ENCODE data around the gene TMEM273.

The TMEM273 gene

DNA sequence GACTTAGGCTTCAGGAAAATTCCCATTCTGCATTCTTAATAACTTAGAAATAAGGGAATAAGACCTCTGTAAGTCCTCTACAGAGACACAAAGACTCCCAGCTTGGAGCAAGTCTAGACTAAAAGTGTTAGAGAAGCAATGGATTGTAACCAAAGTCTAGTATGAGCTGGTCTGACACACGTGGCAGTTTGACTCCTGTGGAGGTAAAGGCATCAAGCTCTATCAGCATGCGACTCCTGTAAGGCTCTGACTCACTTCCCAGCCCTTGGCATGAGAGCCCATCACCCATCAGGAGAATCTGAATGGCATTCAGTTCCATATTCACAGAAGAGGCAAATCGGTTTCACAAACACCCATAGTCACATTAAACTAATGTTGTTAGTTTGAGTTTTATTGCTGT lies 68.4 kb downstream of the TMEM273 start:
- Histone ChIP-seq H2BK12ac (ENCODE audit: low read length in 2 of 2) (no peak overlapping the region), H3K9ac (ENCODE audit: low read length) (no peak overlapping the region), H3K79me1 (replicated peaks; ENCODE audit: low read length, poor library complexity, severe bottlenecking) (no peaks in the 10 kb centered on the region), H4K91ac (ENCODE audit: low read length) (no peak overlapping the region), H3K4me2 (ENCODE audit: low read length, poor library complexity, severe bottlenecking) (no peak overlapping the region), H2BK15ac (ENCODE audit: low read depth, poor library complexity, severe bottlenecking) (no peak overlapping the region), H3K18ac (ENCODE audit: low read depth in 1 of 2, low read length in 2 of 2) (no peak overlapping the region), H2AFZ (ENCODE audit: low read depth, low read length) (no peak overlapping the region), H3K23ac (ENCODE audit: low read length in 2 of 2) (no peak overlapping the region), H3K27ac (ENCODE audit: low read length, poor library complexity, severe bottlenecking) (no peak overlapping the region), H2BK120ac (ENCODE audit: low read depth, low read length) (no peak overlapping the region), H3K4me3 (ENCODE audit: insufficient read depth in 1 of 2, low read depth in 1 of 2, low read length in 2 of 2) (no peak overlapping the region), H2BK5ac (ENCODE audit: low read depth, low read length, poor library complexity, severe bottlenecking) (no peak overlapping the region), H3K4me1 (ENCODE audit: control insufficient read depth, insufficient read depth, low read depth, low read length) (peaks cover 14% of the 10 kb centered on the region), H4K8ac (ENCODE audit: low read length) (no peak overlapping the region), H3K27me3 (ENCODE audit: control insufficient read depth in 1 of 2, insufficient read depth in 1 of 2, low read length in 2 of 2) (peaks cover 0 to 15% of the 10 kb centered on the region in 2 experiments), H3K4ac (ENCODE audit: low read depth in 1 of 2, low read length in 2 of 2) (no peak overlapping the region), H2AK5ac (ENCODE audit: low read length, severe bottlenecking) (no peak overlapping the region), H3K36me3 (ENCODE audit: control insufficient read depth in 1 of 2, insufficient read depth in 2 of 2, low read depth in 1 of 2, low read length in 2 of 2) (no peaks in the 10 kb centered on the region), H3K14ac (ENCODE audit: low read length in 2 of 2) (no peak overlapping the region), H3K9me3 (ENCODE audit: control insufficient read depth, low read length) (no peaks in the 10 kb centered on the region)
- WGBS: 33% methylated on average over 2 of the region's 3 CpGs
- no peak for DNase-seq

DNA sequence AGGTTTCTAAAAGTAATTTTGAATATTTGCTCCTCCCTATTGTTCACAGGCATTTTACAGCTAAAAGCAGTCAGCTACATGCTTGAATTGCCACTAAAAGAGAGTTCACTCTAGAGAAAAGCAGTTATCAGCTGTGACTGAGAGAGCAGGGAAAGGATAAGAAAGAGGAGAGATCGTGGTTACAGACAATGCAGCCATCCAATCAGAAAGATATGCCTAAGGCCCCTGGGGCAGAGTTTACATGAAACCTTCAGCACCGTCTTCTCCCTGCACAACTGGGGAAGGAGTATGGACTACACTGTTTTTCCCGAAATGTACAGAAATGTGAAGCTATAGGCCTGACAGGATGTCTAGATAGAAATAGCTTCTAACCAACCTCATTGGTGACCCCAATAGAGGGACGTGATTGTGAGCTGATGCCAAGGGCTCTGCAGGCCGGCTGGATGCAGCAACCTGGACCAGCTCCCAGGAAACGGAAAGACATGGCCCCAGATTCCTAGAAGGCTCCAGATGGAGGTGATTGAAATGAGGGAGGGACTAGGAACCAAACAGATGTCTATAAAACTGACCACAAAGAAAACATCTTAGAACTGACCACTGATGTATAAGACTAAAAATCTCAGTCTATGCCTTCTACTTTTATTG lies 69.6 kb downstream of the TMEM273 start:
- WGBS: 68% methylated on average over 4 of the region's 6 CpGs
- Histone ChIP-seq H3K79me1 (replicated peaks; ENCODE audit: low read length, poor library complexity, severe bottlenecking) (peaks cover 1% of the 10 kb centered on the region), H3K18ac (ENCODE audit: low read depth in 1 of 2, low read length in 2 of 2) (no peak overlapping the region), H2BK120ac (ENCODE audit: low read depth, low read length) (no peak overlapping the region), H3K4me3 (ENCODE audit: insufficient read depth in 1 of 2, low read depth in 1 of 2, low read length in 2 of 2) (no peak overlapping the region), H4K91ac (ENCODE audit: low read length) (no peak overlapping the region), H2BK12ac (ENCODE audit: low read length in 2 of 2) (no peak overlapping the region), H3K23ac (ENCODE audit: low read length in 2 of 2) (no peak overlapping the region), H3K27me3 (ENCODE audit: control insufficient read depth in 1 of 2, insufficient read depth in 1 of 2, low read length in 2 of 2) (peaks cover 0 to 22% of the 10 kb centered on the region in 2 experiments), H3K36me3 (ENCODE audit: control insufficient read depth in 1 of 2, insufficient read depth in 2 of 2, low read depth in 1 of 2, low read length in 2 of 2) (no peaks in the 10 kb centered on the region), H2AK5ac (ENCODE audit: low read length, severe bottlenecking) (no peak overlapping the region), H3K9me3 (ENCODE audit: control insufficient read depth, low read length) (no peaks in the 10 kb centered on the region), H3K27ac (ENCODE audit: low read length, poor library complexity, severe bottlenecking) (no peak overlapping the region), H2BK5ac (ENCODE audit: low read depth, low read length, poor library complexity, severe bottlenecking) (no peak overlapping the region), H3K9ac (ENCODE audit: low read length) (no peak overlapping the region), H3K14ac (ENCODE audit: low read length in 2 of 2) (no peak overlapping the region), H3K4ac (ENCODE audit: low read depth in 1 of 2, low read length in 2 of 2) (no peak overlapping the region), H3K4me1 (ENCODE audit: control insufficient read depth, insufficient read depth, low read depth, low read length) (peaks cover 12% of the 10 kb centered on the region), H4K8ac (ENCODE audit: low read length) (no peak overlapping the region), H3K4me2 (ENCODE audit: low read length, poor library complexity, severe bottlenecking) (no peak overlapping the region), H2BK15ac (ENCODE audit: low read depth, poor library complexity, severe bottlenecking) (no peak overlapping the region), H2AFZ (ENCODE audit: low read depth, low read length) (no peak overlapping the region)
- no peak for DNase-seq

DNA sequence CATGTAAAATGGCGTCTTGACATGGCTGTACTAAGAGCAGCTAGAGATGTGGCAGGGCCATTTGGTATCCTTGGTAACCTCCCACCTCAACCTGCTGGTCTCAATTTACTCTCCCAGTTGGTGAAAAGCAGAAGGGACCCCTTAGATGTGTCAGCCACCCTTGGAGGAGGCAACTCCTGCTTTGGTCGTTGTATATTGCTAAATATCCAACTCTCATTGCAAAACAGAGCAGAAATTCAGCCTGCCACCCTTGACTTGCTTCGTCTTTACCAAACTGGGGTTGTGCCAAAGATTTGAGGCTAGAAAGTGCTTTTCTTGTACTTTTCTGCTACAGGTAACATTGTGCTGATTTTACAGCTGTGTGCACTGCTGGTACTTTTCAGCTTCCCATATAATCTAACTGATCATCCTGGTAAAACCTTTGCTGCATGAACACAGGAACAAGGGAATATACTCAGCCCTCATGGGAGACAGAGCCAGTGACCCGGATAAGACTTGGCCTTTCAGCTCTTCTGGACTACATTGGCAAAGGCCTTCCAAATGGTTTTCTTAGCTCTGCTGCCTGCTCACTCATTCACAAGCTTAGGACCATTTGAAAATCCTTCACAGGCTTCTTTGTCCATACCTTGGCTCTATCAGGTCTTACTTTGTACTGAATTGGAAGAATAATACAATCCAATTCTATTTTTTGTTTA lies 70.7 kb downstream of the TMEM273 start:
- Histone ChIP-seq H3K18ac (ENCODE audit: low read depth in 1 of 2, low read length in 2 of 2) (no peak overlapping the region), H3K36me3 (ENCODE audit: control insufficient read depth in 1 of 2, insufficient read depth in 2 of 2, low read depth in 1 of 2, low read length in 2 of 2) (no peaks in the 10 kb centered on the region), H3K4me3 (ENCODE audit: insufficient read depth in 1 of 2, low read depth in 1 of 2, low read length in 2 of 2) (no peak overlapping the region), H3K79me1 (replicated peaks; ENCODE audit: low read length, poor library complexity, severe bottlenecking) (peaks cover 5% of the 10 kb centered on the region), H2AK5ac (ENCODE audit: low read length, severe bottlenecking) (no peak overlapping the region), H2BK5ac (ENCODE audit: low read depth, low read length, poor library complexity, severe bottlenecking) (no peak overlapping the region), H2BK15ac (ENCODE audit: low read depth, poor library complexity, severe bottlenecking) (no peak overlapping the region), H3K14ac (ENCODE audit: low read length in 2 of 2) (no peak overlapping the region), H2BK120ac (ENCODE audit: low read depth, low read length) (no peak overlapping the region), H3K9ac (ENCODE audit: low read length) (no peak overlapping the region), H3K4ac (ENCODE audit: low read depth in 1 of 2, low read length in 2 of 2) (no peak overlapping the region), H2BK12ac (ENCODE audit: low read length in 2 of 2) (no peak overlapping the region), H3K9me3 (ENCODE audit: control insufficient read depth, low read length) (no peaks in the 10 kb centered on the region), H3K27ac (ENCODE audit: low read length, poor library complexity, severe bottlenecking) (no peak overlapping the region), H3K27me3 (ENCODE audit: control insufficient read depth in 1 of 2, insufficient read depth in 1 of 2, low read length in 2 of 2) (peaks cover 0 to 25% of the 10 kb centered on the region in 2 experiments), H2AFZ (ENCODE audit: low read depth, low read length) (no peak overlapping the region), H3K4me1 (ENCODE audit: control insufficient read depth, insufficient read depth, low read depth, low read length) (peaks cover 12% of the 10 kb centered on the region), H4K91ac (ENCODE audit: low read length) (no peak overlapping the region), H4K8ac (ENCODE audit: low read length) (no peak overlapping the region), H3K4me2 (ENCODE audit: low read length, poor library complexity, severe bottlenecking) (no peak overlapping the region), H3K23ac (ENCODE audit: low read length in 2 of 2) (no peak overlapping the region)
- no peak for DNase-seq
- WGBS: 88% methylated on average over 4 of the region's 4 CpGs

DNA sequence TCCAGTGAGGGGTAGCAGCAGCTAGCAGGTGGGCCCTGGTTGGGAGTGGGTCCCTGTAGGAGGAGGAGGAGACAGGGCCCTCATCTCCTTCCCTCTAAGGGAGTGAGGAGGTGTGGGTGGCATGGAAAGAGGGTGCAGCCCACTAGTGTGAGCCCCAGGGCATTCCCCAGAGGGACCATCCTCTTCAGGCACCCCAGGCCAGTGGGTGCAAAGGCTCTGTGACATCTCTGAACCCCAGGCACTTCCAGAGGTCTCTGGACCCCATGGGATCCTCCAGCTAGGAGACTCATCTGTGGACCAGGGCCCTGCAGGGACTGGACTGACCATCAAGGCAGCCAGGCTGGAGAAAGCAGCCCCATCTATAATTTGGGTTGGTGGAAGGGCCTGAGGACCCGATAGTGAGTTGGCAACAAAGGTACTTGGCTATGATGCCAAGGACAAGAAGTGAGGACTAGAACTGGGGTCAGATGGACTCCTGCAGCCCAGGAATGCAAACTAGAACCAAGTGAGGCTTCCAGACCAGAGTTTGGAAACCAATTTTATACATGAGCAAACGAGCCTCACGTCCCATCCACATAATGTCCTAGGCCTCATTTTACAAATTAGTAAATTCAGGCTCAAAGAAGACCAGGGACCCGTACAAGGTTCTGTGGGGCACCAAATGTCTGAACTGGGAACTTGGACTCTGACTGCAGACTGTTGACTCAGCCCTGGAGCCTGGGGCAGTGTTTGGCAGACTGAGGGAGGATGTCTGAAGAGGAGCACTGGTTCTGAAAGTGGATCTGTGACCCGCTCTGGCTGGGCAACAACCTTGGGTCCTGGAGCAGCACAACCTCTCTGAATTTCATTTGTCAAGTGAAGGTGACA lies 71.4 kb downstream of the TMEM273 start:
- Histone ChIP-seq H3K36me3 (ENCODE audit: control insufficient read depth in 1 of 2, insufficient read depth in 2 of 2, low read depth in 1 of 2, low read length in 2 of 2) (no peaks in the 10 kb centered on the region), H3K14ac (ENCODE audit: low read length in 2 of 2) (no peak overlapping the region), H2BK15ac (ENCODE audit: low read depth, poor library complexity, severe bottlenecking) (no peak overlapping the region), H3K79me1 (replicated peaks; ENCODE audit: low read length, poor library complexity, severe bottlenecking) (peaks cover 5% of the 10 kb centered on the region), H3K9ac (ENCODE audit: low read length) (no peak overlapping the region), H2AFZ (ENCODE audit: low read depth, low read length) (no peak overlapping the region), H3K4me3 (ENCODE audit: insufficient read depth in 1 of 2, low read depth in 1 of 2, low read length in 2 of 2) (no peak overlapping the region), H3K4me1 (ENCODE audit: control insufficient read depth, insufficient read depth, low read depth, low read length) (peaks cover 12% of the 10 kb centered on the region), H2BK120ac (ENCODE audit: low read depth, low read length) (no peak overlapping the region), H2BK12ac (ENCODE audit: low read length in 2 of 2) (no peak overlapping the region), H3K4me2 (ENCODE audit: low read length, poor library complexity, severe bottlenecking) (no peak overlapping the region), H2AK5ac (ENCODE audit: low read length, severe bottlenecking) (peak overlapping the region; percentile 31), H3K27ac (ENCODE audit: low read length, poor library complexity, severe bottlenecking) (no peak overlapping the region), H2BK5ac (ENCODE audit: low read depth, low read length, poor library complexity, severe bottlenecking) (no peak overlapping the region), H4K91ac (ENCODE audit: low read length) (no peak overlapping the region), H3K27me3 (ENCODE audit: control insufficient read depth in 1 of 2, insufficient read depth in 1 of 2, low read length in 2 of 2) (peaks cover 0 to 25% of the 10 kb centered on the region in 2 experiments), H3K23ac (ENCODE audit: low read length in 2 of 2) (no peak overlapping the region), H3K4ac (ENCODE audit: low read depth in 1 of 2, low read length in 2 of 2) (no peak overlapping the region), H3K9me3 (ENCODE audit: control insufficient read depth, low read length) (no peaks in the 10 kb centered on the region), H4K8ac (ENCODE audit: low read length) (no peak overlapping the region), H3K18ac (ENCODE audit: low read depth in 1 of 2, low read length in 2 of 2) (no peak overlapping the region)
- 71% methylated on average over 5 of the region's 5 CpGs for WGBS
- no peak for DNase-seq

All from mesenchymal stem cell (in vitro differentiated cells and primary cell).